ENCODE measurements around the gene FSIP1. TPM values are rescaled to one million over a fixed set of nuclear protein-coding genes. Genes with fewer than 3 reads are reported as not detected.

The FSIP1 gene
- total and polyA plus RNA-seq, 9 of the 15 experiments (the other 6 are each of a cell fraction or from before 2014, with no cell fraction given) = 0.07 to 0.51 (median 0.29) TPM

- Histone ChIP-seq H3K4me1 (replicated peaks in 1 of 2; ENCODE audit: control insufficient read depth in 2 of 2, insufficient read depth in 2 of 2, low read length in 2 of 2) (no peaks in the 10 kb centered on the region), H3K9me1 (ENCODE audit: control insufficient read depth, insufficient read depth, low read length) (no peaks in the 10 kb centered on the region), H3K4me3 (no peak overlapping the region), H3K9ac (ENCODE audit: insufficient read depth in 1 of 2, low read depth in 2 of 2, low read length in 2 of 2) (no peak overlapping the region), H3K27me3 (ENCODE audit: control insufficient read depth in 2 of 2, insufficient read depth in 2 of 2, low read length in 2 of 2) (peaks cover 2 to 23% of the 10 kb centered on the region in 2 experiments; a peak in 4 of 5 replicates), H4K20me1 (replicated peaks; ENCODE audit: control insufficient read depth, insufficient read depth, low read length) (no peaks in the 10 kb centered on the region), H2AFZ (ENCODE audit: low read depth, low read length) (no peak overlapping the region), H3K79me2 (ENCODE audit: control insufficient read depth, insufficient read depth, low read length) (no peaks in the 10 kb centered on the region), H3K4me2 (ENCODE audit: insufficient read depth, low read length) (no peak overlapping the region), H3K27ac (ENCODE audit: extremely low read depth, low read depth, low read length) (no peak overlapping the region), H3K36me3 (ENCODE audit: control insufficient read depth, insufficient read depth, low read length) (no peaks in the 10 kb centered on the region), H3K9me3 (replicated peaks; ENCODE audit: control insufficient read depth, insufficient read depth, low read depth, low read length) (no peaks in the 10 kb centered on the region)
- ChIA-PET POLR2A (no interaction called here), CTCF (ENCODE audit: low intra/inter-chr PET ratio) (no interaction called here)
- no TSS peak for BruUV-seq (replicated peaks)
- FAIRE-seq (no peak), DNase-seq (ENCODE audit: extremely low read depth in 1 of 4, low spot score in 3 of 4) (no peak), ATAC-seq (no peak)
- intact Hi-C loops (cut with micrococcal nuclease) (no loop called here), in situ Hi-C loops (cut with MboI) (no loop called here)
- WGBS (ENCODE audit: insufficient coverage, low coverage, missing lambda C conversion rate) = 0% methylated on average over 3 of the region's 3 CpGs
- no peak for TF ChIP-seq ZBTB33 (CRISPR knock-in tag; IDR thresholded peaks at IDR 0.05)
- TF ChIP-seq KDM1A (IDR thresholded peaks at IDR 0.05) = no peak
- TF ChIP-seq ZFP1 (CRISPR knock-in tag; IDR thresholded peaks at IDR 0.05) = no peak
- no peak for TF ChIP-seq RCOR1 (IDR thresholded peaks at IDR 0.05; ENCODE audit: borderline replicate concordance in 1 of 2, low read depth in 2 of 2, low read length in 2 of 2)
- no peak for TF ChIP-seq ERF (CRISPR knock-in tag; IDR thresholded peaks at IDR 0.05)
- TF ChIP-seq ZNF277 (CRISPR knock-in tag; IDR thresholded peaks at IDR 0.05; ENCODE audit: borderline replicate concordance) = no peak
- no peak for TF ChIP-seq NCOR1 (IDR thresholded peaks at IDR 0.05)
- no peak for TF ChIP-seq CCAR2 (IDR thresholded peaks at IDR 0.05; ENCODE audit: low read depth, low read length)
- no peak for TF ChIP-seq HMGN3 (IDR thresholded peaks at IDR 0.05; ENCODE audit: borderline replicate concordance, extremely low read depth, insufficient read length, low read depth, low read length)
- no peak for TF ChIP-seq ZNF431 (CRISPR knock-in tag; IDR thresholded peaks at IDR 0.05)
- TF ChIP-seq GABPB1 (CRISPR knock-in tag; IDR thresholded peaks at IDR 0.05) = no peak
- TF ChIP-seq THAP12 (CRISPR knock-in tag; IDR thresholded peaks at IDR 0.05) = no peak
- TF ChIP-seq EZH2 (IDR thresholded peaks at IDR 0.05; ENCODE audit: borderline replicate concordance, low read depth, low read length) = no peak
- no peak for TF ChIP-seq POLR2G (IDR thresholded peaks at IDR 0.05; ENCODE audit: low read depth, low read length)
- TF ChIP-seq SRSF3 (IDR thresholded peaks at IDR 0.05; ENCODE audit: insufficient read depth, low read length) = no peak
- no peak for TF ChIP-seq ZNF79 (CRISPR knock-in tag; IDR thresholded peaks at IDR 0.05; ENCODE audit: low read depth)
Measured at GRCh38 chr15:39627451-39628143, 155.0 kb downstream of the FSIP1 start.

Data from K562 (cell line).